HG02852 (cell line): ENCODE data around the gene LILRB1.
"Not testable (repeated sequence)": the region's sequence is repeated elsewhere in the genome, so short reads cannot be mapped to it uniquely, and the experiment has no call there.

Experiments
- ATAC-seq: cut with Tn5 transposase; IDR thresholded peaks from one replicate; pipeline ENCODE4 v1.9.1; 2021; ENCODE audit warnings: mild to moderate bottlenecking, moderate library complexity; ENCODE audit not compliant: unreplicated experiment

Gene LILRB1

DNA sequence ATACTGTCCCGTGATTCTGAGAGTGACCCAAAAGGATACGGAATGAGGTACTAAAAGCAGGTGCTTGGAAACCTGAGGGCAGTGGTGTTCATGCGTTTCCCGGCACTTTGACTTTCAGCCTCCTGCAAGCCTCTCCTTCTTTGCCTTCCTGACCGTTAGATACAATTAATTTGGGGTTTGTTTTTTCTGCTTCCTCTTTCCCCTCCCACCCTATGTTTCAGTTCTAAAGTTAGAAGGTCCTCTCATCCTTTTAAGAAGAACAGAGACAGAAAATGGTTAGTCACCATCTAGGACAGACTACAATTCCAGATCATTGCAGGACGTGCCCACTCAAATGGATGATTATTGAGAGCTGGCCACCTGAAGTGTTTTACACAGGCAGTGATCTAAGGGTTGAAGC lies 30.7 kb downstream of the LILRB1 start:
- ATAC-seq: no peak

DNA sequence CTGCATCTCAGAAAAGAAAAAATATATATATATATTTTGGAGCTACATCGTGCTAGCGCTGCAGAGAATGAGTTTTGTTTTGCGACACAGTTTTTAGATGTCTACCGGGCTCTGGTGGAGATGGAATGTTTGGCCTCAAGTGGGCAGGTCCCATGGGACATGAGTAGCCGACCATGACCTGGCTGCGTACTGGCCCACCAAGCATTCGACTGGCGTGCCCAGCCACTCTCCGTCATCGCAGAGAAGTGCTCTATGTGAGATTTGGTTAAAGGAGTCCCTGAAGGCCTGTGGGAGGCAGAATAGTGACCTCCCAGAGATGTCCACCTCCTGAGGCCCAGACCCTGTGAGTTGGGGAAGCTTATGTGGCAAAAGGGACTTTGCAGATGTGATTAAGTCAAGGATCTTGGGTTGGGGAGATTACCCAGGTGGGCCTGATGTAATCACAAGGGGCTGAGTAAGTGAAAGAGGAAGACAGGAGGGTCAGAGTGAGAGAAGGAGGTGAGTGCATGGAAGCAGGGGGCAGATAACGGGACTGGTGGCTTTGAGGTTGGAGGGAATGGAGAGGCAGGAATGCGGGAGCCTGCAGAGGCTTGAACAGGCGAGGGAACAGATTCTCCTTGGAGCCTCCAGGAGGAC lies 31.7 kb downstream of the LILRB1 start:
- ATAC-seq: no peak

DNA sequence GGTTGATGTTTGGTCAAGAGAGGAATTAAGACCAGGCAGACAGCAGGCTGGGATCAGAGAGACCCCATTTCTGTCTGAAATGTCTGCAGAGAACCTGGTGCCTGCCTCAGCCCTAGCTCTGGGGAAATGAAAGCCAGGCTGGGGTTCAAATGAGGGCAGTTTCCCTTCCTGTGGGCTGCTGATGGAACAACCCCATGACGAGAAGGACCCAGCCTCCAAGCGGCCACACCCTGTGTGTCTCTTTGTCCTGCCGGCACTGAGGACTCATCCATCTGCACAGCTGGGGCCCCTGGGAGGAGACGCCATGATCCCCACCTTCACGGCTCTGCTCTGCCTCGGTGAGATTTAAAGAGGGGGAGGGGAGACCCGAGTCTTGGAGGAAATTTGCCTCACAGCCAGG lies 32.4 kb downstream of the LILRB1 start, which contains the start of gene LILRB4:
Gene LILRB4, plus strand, starts transcription at position 256 of the 400 bp plus-strand sequence. Its CDS starts 49 bp downstream, at position 305.
- ATAC-seq: no peak

DNA sequence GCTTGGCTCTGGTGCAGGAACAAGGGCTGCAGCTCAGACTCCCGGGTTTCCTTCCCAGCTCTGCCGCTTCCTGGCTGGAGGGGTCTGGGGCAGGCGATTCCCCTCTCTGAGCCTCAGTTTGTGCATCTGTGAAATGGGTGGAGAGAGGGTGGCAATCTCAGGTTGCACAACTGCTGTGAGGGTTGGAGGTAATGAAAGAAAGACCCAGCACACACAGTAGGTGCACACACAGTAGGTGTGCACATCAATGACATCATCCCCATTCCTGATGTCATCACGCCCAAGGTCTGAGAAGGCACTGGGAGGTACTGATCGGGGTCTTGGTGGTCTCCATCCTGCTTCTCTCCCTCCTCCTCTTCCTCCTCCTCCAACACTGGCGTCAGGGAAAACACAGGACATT lies 35.2 kb downstream of the LILRB1 start:
- ATAC-seq: no peak

GRCh38 chr19:54667217-54667616 lies 36.9 kb downstream of the LILRB1 start:
- ATAC-seq: no peak

DNA sequence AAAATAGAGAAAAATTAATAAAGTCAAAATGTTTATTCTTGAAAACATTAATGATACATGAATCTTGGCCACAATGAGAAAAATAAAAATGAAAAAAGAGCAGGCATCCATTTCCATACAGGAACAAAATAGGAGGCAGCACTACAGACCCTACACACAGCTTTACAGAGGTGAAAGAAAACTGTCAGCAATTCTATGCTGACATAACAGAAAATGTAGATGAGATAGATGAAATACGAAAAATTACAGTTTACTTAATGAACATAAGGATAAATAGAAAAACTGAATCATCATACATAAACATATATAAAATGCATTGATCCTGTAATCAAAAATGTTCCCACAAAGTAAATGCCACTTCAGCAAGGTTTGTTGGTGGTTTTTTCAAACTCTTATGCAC lies 38.1 kb downstream of the LILRB1 start:
- ATAC-seq: no peak

GRCh38 chr19:54670576-54671357 lies 40.5 kb downstream of the LILRB1 start:
- no peak for ATAC-seq

GRCh38 chr19:54673222-54673621 lies 42.9 kb downstream of the LILRB1 start:
- ATAC-seq: no peak

DNA sequence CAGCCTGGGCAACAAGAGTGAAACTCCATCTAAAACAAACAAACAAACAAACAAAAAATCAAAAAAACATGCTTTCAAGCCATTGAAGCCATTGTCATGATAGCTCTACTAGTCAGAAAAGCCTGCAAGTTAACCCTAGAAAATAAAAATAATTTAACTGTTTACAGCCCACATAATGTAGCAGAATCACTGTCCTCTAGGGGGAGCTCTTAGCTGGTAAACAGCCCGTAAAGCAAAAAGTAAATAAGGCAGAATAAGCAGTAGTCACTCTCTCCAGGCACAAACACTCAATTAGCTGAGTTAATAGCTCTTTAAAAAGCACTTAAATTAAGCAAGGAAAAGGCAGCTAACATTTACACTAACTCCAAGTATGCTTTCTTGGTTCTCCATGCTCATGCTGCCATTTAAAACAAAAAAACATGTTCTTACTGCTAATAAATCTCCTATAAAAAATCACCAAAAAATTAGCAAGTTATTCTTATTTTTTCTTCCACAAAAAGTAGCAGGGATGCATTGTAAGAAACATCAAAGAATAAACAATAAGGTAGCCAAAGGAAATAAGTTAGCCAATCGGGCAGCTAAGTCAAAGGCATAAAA lies 43.8 kb downstream of the LILRB1 start:
- no peak for ATAC-seq

GRCh38 chr19:54676210-54676834 lies 46.0 kb downstream of the LILRB1 start:
- ATAC-seq: not testable (repeated sequence)

- ATAC-seq: no peak
These were observed 46.9 kb downstream of the LILRB1 start for GRCh38 chr19:54677217-54677616.

GRCh38 chr19:54681596-54681995 lies 51.3 kb downstream of the LILRB1 start:
- ATAC-seq: not testable (repeated sequence)

GRCh38 chr19:54682306-54682856 lies 52.1 kb downstream of the LILRB1 start:
- no peak for ATAC-seq

DNA sequence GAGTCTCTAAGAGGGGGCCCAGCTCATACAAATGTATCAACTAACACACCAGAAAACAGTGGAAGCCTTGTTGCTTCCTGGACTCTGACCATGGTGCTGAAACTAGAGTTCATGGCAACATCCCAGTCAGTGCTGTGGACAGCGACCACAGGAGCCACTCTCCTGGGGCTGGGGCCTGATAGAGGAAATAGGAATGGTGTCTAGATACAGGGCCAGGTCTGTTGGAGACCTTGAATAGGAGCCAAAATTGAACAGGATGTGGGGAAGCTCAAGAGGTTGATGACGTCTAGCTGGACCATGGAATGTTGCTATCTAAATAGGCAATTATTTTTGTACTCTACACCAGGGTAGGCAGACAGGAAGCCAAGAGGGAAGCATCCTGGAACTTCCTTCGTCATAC lies 54.2 kb downstream of the LILRB1 start:
- ATAC-seq: no peak
